Astrocyte of the cerebellum (primary cell): ENCODE results near the gene SDR39U1.

Source experiments
- DNase-seq: peaks from one replicate; pipeline ENCODE4 v3.0.0-alpha.2; 2011; ENCODE audit warnings: low read depth
- H3K4me3 ChIP-seq: 2 replicates; pipeline ENCODE4 v1.5.1; 2011; ENCODE audit warnings: mild to moderate bottlenecking, low read depth, low read length, moderate library complexity
- in situ Hi-C: cut with HindIII; loops from 2 replicates; pipeline ENCODE4 v1.10.0; 2017; ENCODE audit warnings: low sequenced_read_pairs
- TF ChIP-seq, protein P1 (sequence below): IDR thresholded peaks from 2 replicates; pipeline ENCODE4 v1.5.1; 2012; ENCODE audit warnings: low read length, low read depth, moderate library complexity, mild to moderate bottlenecking; ENCODE audit errors: missing control alignments

SDR39U1 gene

DNA sequence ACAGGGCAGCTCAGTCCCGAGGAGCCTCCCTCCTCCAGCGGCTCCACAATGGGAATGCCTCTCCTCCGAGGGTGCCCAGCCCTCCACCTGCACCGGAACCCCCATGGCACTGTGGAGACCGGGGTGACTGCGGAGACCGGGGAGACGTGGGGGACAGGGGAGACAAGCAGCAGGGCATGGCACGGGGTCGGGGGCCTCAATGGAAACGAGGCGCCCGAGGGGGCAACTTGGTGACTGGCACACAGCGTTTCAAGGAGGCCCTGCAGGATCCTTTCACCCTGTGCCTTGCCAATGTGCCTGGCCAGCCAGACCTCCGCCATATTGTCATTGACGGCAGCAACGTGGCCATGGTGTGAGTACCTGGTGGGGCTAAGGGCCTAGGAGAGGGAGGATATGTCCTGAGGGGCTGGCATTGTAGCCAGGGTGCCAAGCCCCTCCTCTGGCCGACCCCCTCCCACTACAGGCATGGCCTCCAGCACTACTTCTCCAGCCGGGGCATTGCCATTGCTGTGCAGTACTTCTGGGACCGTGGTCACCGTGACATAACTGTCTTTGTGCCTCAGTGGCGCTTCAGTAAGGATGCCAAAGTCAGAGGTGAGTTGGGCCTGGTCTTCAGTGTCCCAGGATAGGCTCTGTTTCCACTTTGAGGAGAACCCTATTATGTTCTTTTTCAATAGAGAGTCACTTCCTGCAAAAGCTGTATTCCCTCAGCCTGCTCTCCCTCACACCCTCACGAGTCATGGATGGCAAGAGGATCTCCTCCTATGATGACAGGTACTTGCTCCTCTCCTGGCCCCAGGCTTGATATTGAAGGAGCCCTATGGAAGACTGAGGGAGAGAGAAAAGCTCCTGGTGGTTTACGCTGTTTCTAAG, 10.1 kb downstream of the SDR39U1 start:
- H3K4me3 ChIP-seq, result peak overlapping the region; percentile 74
- TF ChIP-seq, protein P1, sequence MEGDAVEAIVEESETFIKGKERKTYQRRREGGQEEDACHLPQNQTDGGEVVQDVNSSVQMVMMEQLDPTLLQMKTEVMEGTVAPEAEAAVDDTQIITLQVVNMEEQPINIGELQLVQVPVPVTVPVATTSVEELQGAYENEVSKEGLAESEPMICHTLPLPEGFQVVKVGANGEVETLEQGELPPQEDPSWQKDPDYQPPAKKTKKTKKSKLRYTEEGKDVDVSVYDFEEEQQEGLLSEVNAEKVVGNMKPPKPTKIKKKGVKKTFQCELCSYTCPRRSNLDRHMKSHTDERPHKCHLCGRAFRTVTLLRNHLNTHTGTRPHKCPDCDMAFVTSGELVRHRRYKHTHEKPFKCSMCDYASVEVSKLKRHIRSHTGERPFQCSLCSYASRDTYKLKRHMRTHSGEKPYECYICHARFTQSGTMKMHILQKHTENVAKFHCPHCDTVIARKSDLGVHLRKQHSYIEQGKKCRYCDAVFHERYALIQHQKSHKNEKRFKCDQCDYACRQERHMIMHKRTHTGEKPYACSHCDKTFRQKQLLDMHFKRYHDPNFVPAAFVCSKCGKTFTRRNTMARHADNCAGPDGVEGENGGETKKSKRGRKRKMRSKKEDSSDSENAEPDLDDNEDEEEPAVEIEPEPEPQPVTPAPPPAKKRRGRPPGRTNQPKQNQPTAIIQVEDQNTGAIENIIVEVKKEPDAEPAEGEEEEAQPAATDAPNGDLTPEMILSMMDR, result no peak
- no peak for DNase-seq
- in situ Hi-C loops, result loop anchor here (10.0 kb wide), 1 partner anchor 228 kb away; the partner anchor contains the start of gene TSSK4

DNA sequence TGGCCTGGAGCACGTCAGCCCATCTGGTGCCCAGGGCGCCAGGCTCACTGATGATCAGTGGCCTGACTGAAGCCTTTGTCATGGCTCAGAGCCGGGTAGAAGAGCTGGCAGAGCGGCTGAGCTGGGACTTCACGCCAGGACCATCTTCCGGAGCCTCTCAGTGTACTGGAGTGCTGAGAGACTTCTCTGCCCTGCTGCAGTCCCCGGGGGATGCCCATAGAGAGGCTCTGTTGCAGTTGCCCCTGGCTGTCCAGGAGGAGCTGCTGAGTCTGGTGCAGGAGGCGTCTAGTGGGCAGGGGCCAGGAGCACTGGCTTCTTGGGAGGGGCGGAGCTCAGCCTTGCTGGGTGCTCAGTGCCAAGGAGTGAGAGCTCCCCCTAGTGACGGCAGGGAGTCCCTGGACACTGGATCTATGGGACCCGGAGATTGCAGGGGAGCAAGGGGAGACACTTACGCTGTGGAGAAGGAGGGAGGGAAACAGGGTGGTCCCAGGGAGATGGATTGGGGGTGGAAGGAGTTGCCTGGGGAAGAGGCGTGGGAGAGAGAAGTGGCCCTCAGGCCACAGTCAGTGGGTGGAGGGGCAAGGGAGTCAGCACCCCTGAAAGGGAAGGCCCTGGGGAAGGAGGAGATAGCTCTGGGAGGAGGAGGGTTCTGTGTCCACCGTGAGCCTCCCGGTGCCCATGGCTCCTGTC, 10.9 kb downstream of the SDR39U1 start:
- TF ChIP-seq, protein P1, result peak; percentile 98
- peak; percentile 81 for DNase-seq
- in situ Hi-C loops, result loop anchor here (10.0 kb wide), 1 partner anchor 227 kb away; the partner anchor contains the start of gene TSSK4
- H3K4me3 ChIP-seq, result peak overlapping the region; percentile 74

DNA sequence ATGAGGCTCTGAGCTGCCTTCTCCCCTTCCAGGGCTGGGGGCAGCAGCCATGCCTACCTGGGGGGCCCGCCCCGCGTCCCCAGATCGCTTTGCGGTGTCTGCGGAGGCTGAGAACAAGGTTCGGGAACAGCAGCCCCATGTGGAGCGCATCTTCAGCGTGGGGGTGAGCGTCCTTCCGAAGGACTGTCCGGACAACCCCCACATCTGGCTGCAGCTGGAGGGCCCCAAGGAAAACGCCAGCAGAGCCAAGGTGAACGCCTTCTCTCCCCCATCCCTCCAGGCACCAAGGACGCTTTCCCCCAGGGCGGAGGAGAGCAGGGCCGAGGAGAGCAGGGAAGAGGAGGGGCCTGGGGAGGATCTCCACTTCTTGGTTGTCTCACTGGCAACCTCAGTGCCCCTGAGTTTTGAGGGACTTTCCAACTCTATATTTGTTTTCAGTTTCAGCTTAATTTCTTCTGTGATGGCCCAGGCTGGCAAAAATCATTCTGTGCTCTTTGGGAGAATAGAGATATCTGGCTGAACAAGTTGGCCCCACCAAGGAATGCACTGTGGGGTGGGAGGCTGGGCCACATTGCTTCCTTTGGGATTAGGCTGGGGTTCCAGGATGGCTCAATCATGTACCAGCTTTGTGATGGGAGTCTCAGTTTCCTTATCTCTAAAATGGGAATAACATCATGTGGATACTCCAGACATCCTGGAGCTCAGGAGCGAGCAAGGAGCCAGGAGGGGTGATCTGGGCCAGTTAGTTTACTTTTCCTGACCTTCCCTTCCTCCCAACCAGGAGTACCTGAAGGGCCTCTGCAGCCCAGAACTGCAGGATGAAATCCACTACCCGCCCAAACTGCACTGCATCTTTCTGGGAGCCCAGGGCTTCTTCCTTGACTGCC, 11.7 kb downstream of the SDR39U1 start:
- H3K4me3 ChIP-seq, result peak overlapping the region; percentile 74
- TF ChIP-seq, protein P1, result no peak
- in situ Hi-C loops, result loop anchor here (10.0 kb wide), 1 partner anchor 226 kb away; the partner anchor contains the start of gene TSSK4
- no peak for DNase-seq

DNA sequence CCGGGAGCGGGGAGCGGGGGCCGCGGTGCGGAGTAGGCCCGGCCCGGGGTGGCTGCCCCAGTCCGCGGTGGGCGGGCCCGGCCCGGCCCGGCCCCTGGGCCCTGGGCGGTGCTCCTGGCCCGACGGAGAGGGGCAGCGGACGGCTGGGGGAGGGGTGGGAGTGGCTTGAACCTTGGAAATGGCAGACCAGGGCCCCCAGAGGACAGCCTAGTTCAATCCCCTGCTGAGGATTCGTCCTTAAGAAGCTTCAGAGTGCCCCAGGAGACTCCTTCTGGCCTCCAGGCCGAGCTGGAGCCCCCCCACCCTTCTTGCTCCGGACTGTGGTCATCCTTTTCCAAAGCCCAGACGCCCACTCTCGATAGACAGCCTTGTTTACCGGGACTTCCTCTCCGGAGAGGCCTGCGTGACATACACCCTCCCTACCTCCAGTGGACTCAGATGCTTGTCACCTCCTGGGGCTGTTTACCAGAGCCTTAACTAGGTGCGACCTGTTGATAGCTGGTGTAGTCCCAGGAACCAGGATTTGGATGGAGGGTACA, 12.4 kb downstream of the SDR39U1 start:
- H3K4me3 ChIP-seq, result peak overlapping the region; percentile 74
- TF ChIP-seq, protein P1, result no peak
- DNase-seq, result peak; percentile 20
- in situ Hi-C loops, result loop anchor here (10.0 kb wide), 1 partner anchor 225 kb away; the partner anchor contains the start of gene TSSK4

DNA sequence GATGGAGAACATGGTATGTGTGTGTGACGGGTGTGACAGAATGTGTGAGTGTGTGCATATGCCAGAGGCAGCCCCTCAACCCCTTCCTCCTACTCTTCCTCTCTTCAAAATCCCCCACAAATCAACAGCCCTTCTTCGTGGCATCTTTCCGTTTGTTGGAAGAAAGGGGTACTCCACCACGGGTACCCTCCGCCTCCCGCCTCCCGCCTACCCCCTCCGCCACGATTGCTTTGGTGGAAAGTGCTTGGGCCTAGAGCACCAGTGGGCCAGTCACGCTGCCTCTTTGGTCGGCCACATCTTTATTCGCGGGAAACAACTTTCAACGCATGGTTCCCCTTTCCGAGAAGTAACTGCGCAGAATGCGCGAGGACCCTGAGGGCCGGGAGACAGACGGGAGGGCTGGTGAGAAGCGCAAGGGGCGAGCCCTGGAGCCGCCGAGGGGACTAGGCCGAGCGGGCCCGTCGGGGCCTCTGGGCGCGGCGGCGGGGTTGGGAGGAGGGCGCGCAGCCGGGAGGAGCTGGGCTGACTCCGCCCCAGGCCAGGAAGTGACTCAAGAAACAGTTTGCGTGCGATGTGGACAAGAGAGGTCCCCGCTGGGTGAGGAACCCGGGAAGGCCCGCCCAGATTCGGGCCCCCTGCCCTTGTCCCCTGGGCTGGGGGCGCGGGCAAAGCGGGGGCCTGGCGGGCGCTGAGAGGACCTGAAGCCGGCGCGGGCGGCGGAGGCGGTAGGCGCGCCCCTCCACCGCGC, 13.0 kb downstream of the SDR39U1 start, which contains the start of the genes CBLN3 and KHNYN:
Gene CBLN3 (minus strand): TSS at position 274 of the 748 bp plus-strand sequence. CDS start 614 bp downstream, outside the sequence.
Gene KHNYN (plus strand): TSS at position 560 of the 748 bp plus-strand sequence. CDS start 777 bp downstream, outside the sequence.
- peak; percentile 75 for DNase-seq
- H3K4me3 ChIP-seq, result peak within 1 kb of the TSS; percentile 74
- in situ Hi-C loops, result loop anchor here (10.0 kb wide), 1 partner anchor 225 kb away; the partner anchor contains the start of gene TSSK4
- TF ChIP-seq, protein P1, result no peak
